ENCODE results near the gene KIAA1755.
"Not testable (repeated sequence)": the region's sequence is repeated elsewhere in the genome, so short reads cannot be mapped to it uniquely, and the experiment has no call there.

Gene KIAA1755

DNA sequence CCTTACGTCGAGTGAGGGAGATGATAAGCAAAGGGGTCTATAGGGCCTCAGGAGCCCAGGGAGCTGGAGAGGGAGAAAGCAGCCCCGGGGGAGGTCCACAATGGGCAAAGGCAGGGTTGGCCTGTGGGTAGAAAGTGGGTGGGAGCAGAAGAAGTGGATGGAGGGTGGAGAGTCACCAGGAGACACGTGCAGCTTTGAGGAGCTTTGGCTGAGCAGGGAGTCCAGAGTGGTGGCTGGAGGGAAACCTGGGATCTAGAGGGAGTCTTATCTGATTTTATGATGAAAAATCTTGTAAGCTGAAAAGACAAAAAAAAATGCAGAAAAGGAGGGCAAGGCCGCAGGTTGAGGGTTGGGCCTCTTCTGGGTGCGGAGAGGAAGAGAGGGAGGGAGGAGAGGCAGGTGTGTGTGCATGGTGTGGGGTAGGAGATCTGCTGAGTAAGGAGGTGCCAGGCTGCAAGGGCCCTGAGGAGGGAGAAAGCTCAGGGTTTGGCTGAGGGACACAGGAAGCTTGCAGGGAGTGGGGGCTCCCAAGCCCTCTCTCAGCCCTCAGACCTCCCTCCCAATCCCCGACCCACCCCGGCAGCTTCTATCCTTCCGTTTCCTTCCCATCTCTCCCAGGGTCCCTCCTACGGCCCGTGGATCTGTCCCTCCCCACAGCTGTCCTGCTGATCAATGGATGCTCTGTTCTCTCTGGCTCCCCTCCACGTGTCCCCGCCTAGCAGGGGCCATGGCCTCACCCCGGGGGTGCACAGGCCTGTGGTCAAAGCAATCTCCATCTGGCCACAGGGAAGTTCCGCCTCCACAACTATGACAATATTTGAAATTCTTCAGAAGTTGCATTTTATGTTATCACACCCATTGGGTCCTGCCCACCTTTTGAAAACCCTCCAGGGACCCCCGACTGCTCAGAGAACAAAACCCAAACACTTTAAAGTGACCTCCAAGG is 26.3 kb upstream of the KIAA1755 start:
- DNase-seq (ENCODE audit: low read depth, low spot score) = peak; percentile 94

GRCh38 chr20:38284893-38285444 is 24.4 kb upstream of the KIAA1755 start:
- DNase-seq (ENCODE audit: low read depth, low spot score) = no peak

DNA sequence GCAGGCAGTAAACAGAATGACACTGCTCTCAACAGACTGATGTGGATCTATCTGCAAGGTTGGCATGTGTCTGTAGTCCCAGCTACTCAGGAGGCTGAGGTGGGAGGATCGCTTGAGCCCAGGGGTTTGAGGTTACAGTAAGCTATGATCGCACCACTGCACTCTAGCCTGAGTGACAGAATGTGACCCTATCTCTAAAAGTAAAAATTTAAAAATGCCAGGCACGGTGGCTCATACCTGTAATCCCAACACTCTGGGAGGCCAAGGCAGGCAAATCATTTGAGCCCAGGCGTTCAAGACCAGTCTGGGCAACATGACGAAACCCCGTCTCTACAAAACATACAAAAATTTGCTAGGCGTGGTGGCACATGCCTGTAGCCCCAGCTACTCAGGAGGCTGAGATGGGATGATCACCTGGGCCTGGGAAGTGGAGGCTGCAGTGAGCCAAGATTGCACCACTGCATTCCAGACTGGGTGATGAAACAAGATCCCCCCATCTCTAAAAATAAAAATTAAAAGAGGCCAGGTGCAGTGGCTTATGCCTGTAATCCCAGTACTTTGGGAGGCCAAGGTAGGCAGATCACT is 23.6 kb upstream of the KIAA1755 start:
- not testable (repeated sequence) for DNase-seq (ENCODE audit: low read depth, low spot score)

DNA sequence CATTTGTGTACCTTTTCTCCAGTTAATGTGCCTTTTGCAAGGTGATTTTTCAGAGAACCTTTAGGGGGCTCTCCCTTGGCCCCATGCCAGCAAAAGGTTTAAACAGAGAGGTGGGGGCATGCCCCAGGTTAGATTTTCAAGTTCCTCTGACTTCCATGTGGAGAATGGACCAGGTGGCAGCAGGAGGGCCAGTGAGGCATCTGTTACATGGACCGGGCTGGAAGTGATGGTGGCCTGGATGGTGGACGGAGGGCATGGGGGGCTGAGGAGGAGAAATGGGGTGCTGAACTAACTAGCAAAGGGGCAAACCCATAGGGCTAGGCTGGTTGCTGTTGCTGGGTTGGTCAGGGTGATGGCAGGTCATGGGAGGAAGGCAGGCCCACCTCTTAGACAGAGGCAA is 22.7 kb upstream of the KIAA1755 start:
- no peak for DNase-seq (ENCODE audit: low read depth, low spot score)

- not testable (repeated sequence) for DNase-seq (ENCODE audit: low read depth, low spot score)
These were observed 20.8 kb upstream of the KIAA1755 start for GRCh38 chr20:38281176-38281915.

GRCh38 chr20:38278763-38279162 is 18.2 kb upstream of the KIAA1755 start:
- no peak for DNase-seq (ENCODE audit: low read depth, low spot score)

- peak; percentile 98 for DNase-seq (ENCODE audit: low read depth, low spot score)
These were observed 17.6 kb upstream of the KIAA1755 start for GRCh38 chr20:38278131-38278530.

GRCh38 chr20:38277691-38278090 is 17.2 kb upstream of the KIAA1755 start:
- DNase-seq (ENCODE audit: low read depth, low spot score) = no peak

- DNase-seq (ENCODE audit: low read depth, low spot score) = no peak
These were observed 16.8 kb upstream of the KIAA1755 start for GRCh38 chr20:38277285-38277684.

GRCh38 chr20:38275815-38276550 is 15.4 kb upstream of the KIAA1755 start:
- no peak for DNase-seq (ENCODE audit: low read depth, low spot score)

DNA sequence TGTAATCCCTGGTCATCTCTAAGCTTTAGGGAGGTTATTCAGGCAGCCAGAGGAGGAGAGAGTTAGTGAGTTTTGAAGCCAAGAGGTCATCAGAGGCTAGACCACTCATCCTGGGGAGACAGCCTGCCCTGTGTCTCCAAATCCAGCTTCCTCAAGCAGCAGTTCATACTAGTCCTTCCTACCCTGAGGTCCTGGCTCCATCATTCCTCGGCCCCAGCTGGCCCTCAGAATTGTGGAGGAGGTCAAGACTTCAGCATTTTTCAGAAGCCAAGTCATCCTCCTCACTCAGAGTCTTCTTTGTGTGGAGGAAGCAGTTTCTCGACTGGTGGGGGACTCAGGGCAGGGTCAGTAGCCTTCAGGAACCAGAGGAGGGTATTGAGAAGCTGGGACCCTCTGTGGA is 12.4 kb upstream of the KIAA1755 start:
- no peak for DNase-seq (ENCODE audit: low read depth, low spot score)

DNA sequence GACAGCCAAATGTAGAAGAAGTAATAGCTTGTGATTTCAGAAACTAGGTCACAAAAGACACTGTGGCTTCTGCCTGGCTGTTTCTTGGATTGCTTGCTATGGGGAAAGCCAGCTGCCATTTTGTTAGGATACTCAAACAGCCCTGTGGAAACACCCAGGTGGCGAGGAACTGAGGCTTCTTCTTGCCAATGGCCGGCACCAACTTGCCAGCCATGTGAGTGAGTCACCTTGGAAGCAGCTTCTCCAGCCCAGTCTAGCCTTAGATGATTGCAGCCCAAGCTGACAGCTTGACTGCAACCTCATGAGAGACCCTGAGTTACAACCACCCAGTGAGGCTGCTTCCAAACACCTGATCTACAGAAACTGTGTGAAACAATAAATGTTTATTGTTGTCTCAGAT is 11.9 kb upstream of the KIAA1755 start:
- no peak for DNase-seq (ENCODE audit: low read depth, low spot score)

- DNase-seq (ENCODE audit: low read depth, low spot score) = no peak
These were observed 11.1 kb upstream of the KIAA1755 start for GRCh38 chr20:38271608-38272120.

GRCh38 chr20:38270869-38271605 is 10.5 kb upstream of the KIAA1755 start:
- peak; percentile 92 for DNase-seq (ENCODE audit: low read depth, low spot score)

GRCh38 chr20:38269715-38270114 is 9.2 kb upstream of the KIAA1755 start:
- DNase-seq (ENCODE audit: low read depth, low spot score) = no peak

DNA sequence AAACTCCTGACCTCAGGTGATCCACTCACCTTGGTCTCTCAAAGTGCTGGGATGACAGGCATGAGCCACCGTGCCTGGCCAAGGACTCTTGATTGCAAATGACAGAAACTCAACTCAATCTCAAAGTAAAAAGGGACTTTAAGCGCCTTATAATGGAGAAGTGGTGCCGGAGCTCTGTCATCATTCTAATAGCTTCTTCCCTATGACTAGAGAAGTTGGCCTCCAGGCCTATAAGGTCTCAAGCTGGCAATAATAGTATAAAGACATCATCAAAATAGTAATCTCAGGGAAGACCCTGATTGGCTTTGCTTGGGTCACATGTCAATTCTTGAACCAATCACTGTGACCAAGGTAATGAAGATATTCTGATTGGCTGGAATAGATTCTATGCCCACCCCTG is 8.5 kb upstream of the KIAA1755 start:
- DNase-seq (ENCODE audit: low read depth, low spot score) = no peak

GRCh38 chr20:38267901-38268514 is 7.5 kb upstream of the KIAA1755 start:
- DNase-seq (ENCODE audit: low read depth, low spot score) = no peak

DNA sequence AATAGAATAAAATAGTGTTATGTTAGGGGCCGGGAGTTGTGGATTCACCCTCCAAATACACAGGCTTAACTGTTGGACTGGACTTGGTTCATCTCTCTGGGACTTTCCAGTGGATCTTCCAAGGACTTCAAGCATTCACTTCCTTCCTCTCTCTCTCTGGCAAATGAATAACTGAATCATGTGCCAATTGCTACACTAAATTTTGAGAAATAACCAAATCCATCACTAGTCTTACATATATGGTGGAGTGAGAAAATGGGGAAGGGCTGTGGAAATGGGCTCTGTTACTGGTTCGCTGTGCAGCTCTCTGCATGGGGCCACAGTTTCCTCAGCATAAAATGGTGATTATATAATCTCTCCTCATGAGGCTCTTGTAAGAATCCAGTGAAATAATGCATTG is 6.8 kb upstream of the KIAA1755 start:
- DNase-seq (ENCODE audit: low read depth, low spot score) = no peak

GRCh38 chr20:38266426-38266825 is 5.9 kb upstream of the KIAA1755 start:
- DNase-seq (ENCODE audit: low read depth, low spot score) = no peak

- DNase-seq (ENCODE audit: low read depth, low spot score) = no peak
These were observed 2.4 kb upstream of the KIAA1755 start for GRCh38 chr20:38262931-38263330.
